OCI-LY7 (cell line): Measurements from ENCODE around the gene HIVEP3. TPM values are rescaled to one million over a fixed set of nuclear protein-coding genes. Genes with fewer than 3 reads are reported as not detected.

Source experiments
- BruUV-seq: library from RNA; stranded (reverse); fragments of 400-500 nt; replicated peaks from 2 replicates; lab custom pipeline; 2021; lab: Mats Ljungman, UMichigan
- CTCF ChIA-PET: fragments of 300-600 bp; sonication (Branson Sonifier 250); formaldehyde crosslinking; loops from one replicate; lab custom pipeline; 2022; ENCODE audit warnings: antibody characterized with exemption; ENCODE audit not compliant: unreplicated experiment; lab: Charles Lee
- POLR2A ChIA-PET: fragments of 300-600 bp; sonication (Branson Sonifier 250); formaldehyde crosslinking; loops from one replicate; lab custom pipeline; 2022; ENCODE audit warnings: antibody characterized with exemption; lab: Charles Lee
- DNase-seq: peaks from one replicate; pipeline ENCODE4 v3.0.0-alpha.2; 2015; ENCODE audit warnings: low spot score
- H2AFZ ChIP-seq: fragments of 200-600 bp; sonication (generic), shearing (Covaris generic); 2 replicates; pipeline ENCODE4 v1.6.1; 2014; ENCODE audit warnings: mild to moderate bottlenecking, antibody characterized with exemption, low read length, moderate library complexity
- H3K27ac ChIP-seq: fragments of 200-600 bp; sonication (generic); 2 replicates; pipeline ENCODE4 v1.5.1; 2014; ENCODE audit warnings: mixed run types, low read depth, mild to moderate bottlenecking, moderate library complexity, low read length, inconsistent platforms; ENCODE audit not compliant: poor library complexity, severe bottlenecking
- H3K36me3 ChIP-seq: fragments of 200-600 bp; sonication (generic); 2 replicates; pipeline ENCODE4 v1.6.1; 2014; ENCODE audit warnings: mild to moderate bottlenecking, antibody characterized with exemption, low read length, moderate library complexity, mixed read lengths; ENCODE audit not compliant: insufficient read depth
- H3K4me1 ChIP-seq: fragments of 200-600 bp; sonication (generic); 2 replicates; pipeline ENCODE4 v1.5.1; 2014; ENCODE audit warnings: mild to moderate bottlenecking, low read length; ENCODE audit not compliant: insufficient read depth, poor library complexity, severe bottlenecking
- H3K4me2 ChIP-seq: fragments of 200-600 bp; sonication (generic); 2 replicates; pipeline ENCODE4 v1.6.1; 2014; ENCODE audit warnings: mild to moderate bottlenecking, low read length
- H3K4me3 ChIP-seq: fragments of 200-600 bp; sonication (generic); 2 replicates; pipeline ENCODE4 v1.5.1; 2014; ENCODE audit warnings: mild to moderate bottlenecking, low read depth, low read length; ENCODE audit not compliant: poor library complexity, severe bottlenecking
- H3K79me2 ChIP-seq: fragments of 200-600 bp; sonication (generic); 2 replicates; pipeline ENCODE4 v1.6.1; 2016; ENCODE audit warnings: low read depth, mild to moderate bottlenecking, low read length, moderate library complexity, mixed read lengths; ENCODE audit not compliant: insufficient read depth
- H3K9me2 ChIP-seq: fragments of 200-600 bp; sonication (generic); 2 replicates; pipeline ENCODE4 v1.6.1; 2016; ENCODE audit warnings: mild to moderate bottlenecking, low read length, mixed read lengths; ENCODE audit not compliant: insufficient read depth
- H3K9me3 ChIP-seq: fragments of 200-600 bp; sonication (generic); 2 replicates; pipeline ENCODE4 v1.6.1; 2014; ENCODE audit warnings: mild to moderate bottlenecking, mixed run types, low read length, mixed read lengths
- H4K20me1 ChIP-seq: fragments of 200-600 bp; sonication (generic); 2 replicates; pipeline ENCODE4 v1.6.1; 2014; ENCODE audit warnings: mild to moderate bottlenecking, antibody characterized with exemption, low read length, moderate library complexity, mixed read lengths; ENCODE audit not compliant: insufficient read depth
- EZH2phosphoT487 ChIP-seq: fragments of 200-600 bp; sonication (generic); IDR thresholded peaks from 2 replicates; pipeline ENCODE4 v1.6.1; 2018; ENCODE audit warnings: low read depth, borderline replicate concordance, mild to moderate bottlenecking, mixed run types, antibody characterized with exemption, low read length, moderate library complexity, mixed read lengths
- intact Hi-C: fragments of 100-400 bp; cut with micrococcal nuclease; formaldehyde crosslinking; loops from one replicate; pipeline ENCODE4 v1.10.0; 2022; ENCODE audit not compliant: unreplicated experiment
- total RNA-seq, 2 experiments: library from RNA; depleted of rRNA in 1 of 2; stranded (reverse); fragments of >200 nt in 1 of 2; shearing (Covaris generic) in 1 of 2; gene quantifications; 2 replicates each; pipeline ENCODE4 v1.2.3, GENCODE V29; 2014 to 2022
- TF ChIP-seq, protein P1 (sequence below): fragments of 200-600 bp; sonication (generic); conservative IDR thresholded peaks from 2 replicates; pipeline ENCODE4 v1.5.1; 2014; ENCODE audit warnings: mild to moderate bottlenecking, antibody characterized with exemption, low read length, moderate library complexity, mixed read lengths

Gene HIVEP3
- total RNA-seq, 2 experiments from 2014 or later, result 0.53 to 0.60 TPM

DNA sequence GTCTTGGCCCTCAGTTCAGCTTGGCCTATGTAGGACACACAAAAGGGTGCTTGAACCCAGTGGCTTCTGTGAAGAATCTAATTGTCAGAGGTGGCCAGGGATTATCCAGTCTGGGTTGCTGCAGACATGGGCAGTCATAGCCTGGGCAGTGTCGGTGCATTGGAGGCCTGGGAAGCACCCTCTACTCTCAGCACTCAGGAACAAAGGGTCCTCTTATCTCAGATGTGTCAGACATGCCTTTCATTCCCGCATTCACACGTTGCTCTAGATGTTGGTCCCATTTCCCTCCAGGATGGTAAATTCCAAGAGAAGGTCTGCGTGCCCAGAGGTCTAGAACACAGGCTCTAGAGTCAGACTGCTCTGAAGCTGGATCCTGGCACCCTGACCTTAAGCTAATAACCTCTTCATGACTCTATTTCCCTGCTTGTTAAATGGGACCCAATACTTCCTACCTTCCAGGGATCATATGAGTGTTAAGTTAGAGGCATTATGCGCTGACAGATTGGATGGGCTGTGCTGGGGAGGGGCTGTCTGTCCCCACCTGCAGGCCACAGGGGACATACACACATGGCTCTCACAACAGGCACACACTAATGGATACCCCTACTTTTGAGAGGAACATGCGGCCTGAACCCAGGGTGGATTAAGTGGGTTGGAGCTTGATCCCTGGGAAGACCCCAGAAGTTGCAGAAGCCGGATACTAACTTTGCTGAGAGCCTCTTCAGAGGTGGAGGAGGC lies 417.8 kb downstream of the HIVEP3 start:
- intact Hi-C loops, result no loop called here
- no peaks in the 10 kb centered on the region for H4K20me1 ChIP-seq
- DNase-seq, result no peak
- BruUV-seq, result no TSS peak
- H3K9me3 ChIP-seq, result no peaks in the 10 kb centered on the region
- H3K36me3 ChIP-seq, result no peaks in the 10 kb centered on the region
- no peaks in the 10 kb centered on the region for H3K79me2 ChIP-seq
- TF ChIP-seq EZH2phosphoT487, result no peak
- TF ChIP-seq, protein P1, sequence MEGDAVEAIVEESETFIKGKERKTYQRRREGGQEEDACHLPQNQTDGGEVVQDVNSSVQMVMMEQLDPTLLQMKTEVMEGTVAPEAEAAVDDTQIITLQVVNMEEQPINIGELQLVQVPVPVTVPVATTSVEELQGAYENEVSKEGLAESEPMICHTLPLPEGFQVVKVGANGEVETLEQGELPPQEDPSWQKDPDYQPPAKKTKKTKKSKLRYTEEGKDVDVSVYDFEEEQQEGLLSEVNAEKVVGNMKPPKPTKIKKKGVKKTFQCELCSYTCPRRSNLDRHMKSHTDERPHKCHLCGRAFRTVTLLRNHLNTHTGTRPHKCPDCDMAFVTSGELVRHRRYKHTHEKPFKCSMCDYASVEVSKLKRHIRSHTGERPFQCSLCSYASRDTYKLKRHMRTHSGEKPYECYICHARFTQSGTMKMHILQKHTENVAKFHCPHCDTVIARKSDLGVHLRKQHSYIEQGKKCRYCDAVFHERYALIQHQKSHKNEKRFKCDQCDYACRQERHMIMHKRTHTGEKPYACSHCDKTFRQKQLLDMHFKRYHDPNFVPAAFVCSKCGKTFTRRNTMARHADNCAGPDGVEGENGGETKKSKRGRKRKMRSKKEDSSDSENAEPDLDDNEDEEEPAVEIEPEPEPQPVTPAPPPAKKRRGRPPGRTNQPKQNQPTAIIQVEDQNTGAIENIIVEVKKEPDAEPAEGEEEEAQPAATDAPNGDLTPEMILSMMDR, result no peak
- H2AFZ ChIP-seq, result no peak overlapping the region
- H3K27ac ChIP-seq, result no peak overlapping the region
- CTCF ChIA-PET, result no interaction called here
- no peaks in the 10 kb centered on the region for H3K9me2 ChIP-seq
- no peaks in the 10 kb centered on the region for H3K4me1 ChIP-seq
- H3K4me3 ChIP-seq, result no peak overlapping the region
- POLR2A ChIA-PET, result no interaction called here
- H3K4me2 ChIP-seq, result no peak overlapping the region

DNA sequence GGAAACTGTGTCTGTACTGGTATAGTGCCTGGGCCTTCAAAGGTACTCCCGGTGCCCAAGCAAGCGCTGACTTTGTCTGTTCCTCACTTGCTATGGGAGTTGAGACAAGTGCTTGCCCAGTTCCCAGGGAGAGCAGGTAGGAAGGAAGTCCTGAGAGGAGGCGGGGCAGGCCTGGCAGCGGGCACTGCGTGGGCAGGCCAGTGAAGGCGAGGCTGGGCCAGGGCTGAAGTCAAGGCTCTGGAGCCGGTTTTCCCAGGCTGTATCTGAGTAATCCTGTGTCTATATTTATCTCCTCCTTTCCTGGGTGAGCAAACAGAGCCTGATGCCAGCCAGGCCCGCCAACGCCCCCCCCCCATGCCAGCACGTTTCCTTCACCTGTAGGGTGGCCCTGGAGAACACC lies 418.3 kb downstream of the HIVEP3 start:
- H3K4me2 ChIP-seq, result no peak overlapping the region
- no peaks in the 10 kb centered on the region for H3K36me3 ChIP-seq
- H3K9me2 ChIP-seq, result no peaks in the 10 kb centered on the region
- H2AFZ ChIP-seq, result no peak overlapping the region
- no peak for DNase-seq
- ChIA-PET CTCF (no interaction called here), POLR2A (no interaction called here)
- no peaks in the 10 kb centered on the region for H4K20me1 ChIP-seq
- TF ChIP-seq, protein P1, result no peak
- no peak for TF ChIP-seq EZH2phosphoT487
- no peaks in the 10 kb centered on the region for H3K4me1 ChIP-seq
- H3K79me2 ChIP-seq, result no peaks in the 10 kb centered on the region
- no peak overlapping the region for H3K4me3 ChIP-seq
- no TSS peak for BruUV-seq
- intact Hi-C loops, result no loop called here
- no peaks in the 10 kb centered on the region for H3K9me3 ChIP-seq
- no peak overlapping the region for H3K27ac ChIP-seq

DNA sequence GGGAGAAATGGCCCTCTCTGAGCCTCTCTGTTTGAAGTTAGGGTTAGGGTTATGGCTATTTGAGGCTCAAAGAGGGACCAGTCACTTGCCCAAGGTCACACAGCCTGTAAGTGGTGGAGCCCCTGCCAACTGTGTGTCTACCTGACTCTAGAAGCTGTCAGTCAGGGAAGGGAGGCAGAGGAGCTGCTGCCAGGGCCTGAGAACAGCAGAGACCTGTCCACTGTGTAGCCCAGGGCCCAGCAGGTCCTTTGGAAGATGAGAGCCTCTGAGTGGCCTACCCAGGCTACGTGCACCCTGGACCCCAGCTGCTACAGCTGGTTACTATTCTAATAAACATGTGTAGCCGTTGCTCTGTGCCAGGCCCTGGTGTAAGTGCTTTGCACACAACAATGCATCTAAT lies 419.1 kb downstream of the HIVEP3 start:
- no TSS peak for BruUV-seq
- TF ChIP-seq, protein P1, result no peak
- no peak for TF ChIP-seq EZH2phosphoT487
- Histone ChIP-seq H3K4me1 (no peaks in the 10 kb centered on the region), H4K20me1 (no peaks in the 10 kb centered on the region), H3K27ac (no peak overlapping the region), H3K9me2 (no peaks in the 10 kb centered on the region), H3K9me3 (no peaks in the 10 kb centered on the region), H3K4me3 (no peak overlapping the region), H2AFZ (no peak overlapping the region), H3K79me2 (no peaks in the 10 kb centered on the region), H3K36me3 (no peaks in the 10 kb centered on the region), H3K4me2 (no peak overlapping the region)
- DNase-seq, result no peak
- POLR2A ChIA-PET, result no interaction called here
- CTCF ChIA-PET, result no interaction called here
- intact Hi-C loops, result no loop called here
